H4 (cell line): Measurements from ENCODE around the gene KIFAP3. TPM values are rescaled to one million over a fixed set of nuclear protein-coding genes. Genes with fewer than 3 reads are reported as not detected.
"Not testable (repeated sequence)": the region's sequence is repeated elsewhere in the genome, so short reads cannot be mapped to it uniquely, and the experiment has no call there.

ENCODE experiments used
- DNase-seq: peaks from one replicate; pipeline ENCODE4 v3.0.0-alpha.2; 2015; ENCODE audit warnings: low spot score
- total RNA-seq: library from RNA; depleted of rRNA; stranded (reverse); fragments of >200 nt; shearing (Covaris generic); gene quantifications from 2 replicates; pipeline ENCODE4 v1.2.3, GENCODE V29; 2014; rRNA removed

KIFAP3 gene
- total RNA-seq, 1 experiment from 2014 or later: 17.0 TPM

- no peak for DNase-seq
Measured at GRCh38 chr1:169889871-169890270, 184.6 kb downstream of the KIFAP3 start.

GRCh38 chr1:169886931-169887330 lies 187.6 kb downstream of the KIFAP3 start:
- DNase-seq: no peak

GRCh38 chr1:169886422-169886821 lies 188.1 kb downstream of the KIFAP3 start:
- DNase-seq: no peak

GRCh38 chr1:169885207-169885606 lies 189.3 kb downstream of the KIFAP3 start:
- DNase-seq: no peak

- DNase-seq: no peak
Measured at GRCh38 chr1:169884634-169885033, 189.9 kb downstream of the KIFAP3 start.

GRCh38 chr1:169882039-169882511 lies 192.4 kb downstream of the KIFAP3 start:
- DNase-seq: no peak

- no peak for DNase-seq
Measured at GRCh38 chr1:169879034-169879840, 195.3 kb downstream of the KIFAP3 start.

GRCh38 chr1:169878498-169878897 lies 196.0 kb downstream of the KIFAP3 start:
- no peak for DNase-seq

- no peak for DNase-seq
Measured at GRCh38 chr1:169877800-169878491, 196.5 kb downstream of the KIFAP3 start.

- no peak for DNase-seq
Measured at GRCh38 chr1:169874229-169874628, 200.3 kb downstream of the KIFAP3 start.

GRCh38 chr1:169873582-169874199 lies 200.8 kb downstream of the KIFAP3 start:
- no peak for DNase-seq

GRCh38 chr1:169872906-169873305 lies 201.6 kb downstream of the KIFAP3 start:
- DNase-seq: no peak

- DNase-seq: not testable (repeated sequence)
Measured at GRCh38 chr1:169871988-169872387, 202.5 kb downstream of the KIFAP3 start.

Other genes with a start within 250 kb of the KIFAP3 start
- 5.9 and 6.0 TPM in 2 replicates for gene SCYL3, start 180.8 kb downstream of the KIFAP3 start, total RNA-seq
- gene NTMT2, start 71.3 kb upstream of the KIFAP3 start, total RNA-seq: not detected in 2 replicates